EH (cell line): ENCODE measurements around the gene TMEM87A.
"Not testable (repeated sequence)": the region's sequence is repeated elsewhere in the genome, so short reads cannot be mapped to it uniquely, and the experiment has no call there.

ENCODE experiments used
- DNase-seq: peaks from one replicate; pipeline ENCODE4 v3.0.0-alpha.2; 2015; ENCODE audit warnings: low read depth

The TMEM87A gene

GRCh38 chr15:42270996-42271395 lies 2.2 kb downstream of the TMEM87A start:
- DNase-seq, result no peak

- peak; percentile 5 for DNase-seq
These were observed 2.7 kb downstream of the TMEM87A start for GRCh38 chr15:42270551-42270950.

- no peak for DNase-seq
These were observed 5.9 kb downstream of the TMEM87A start for GRCh38 chr15:42267286-42267685.

GRCh38 chr15:42264795-42265194 lies 8.4 kb downstream of the TMEM87A start:
- DNase-seq, result peak; percentile 65

GRCh38 chr15:42253300-42253699 lies 19.9 kb downstream of the TMEM87A start:
- DNase-seq, result no peak

- no peak for DNase-seq
These were observed 32.4 kb downstream of the TMEM87A start for GRCh38 chr15:42240823-42241222.

- DNase-seq, result peak; percentile 55
These were observed 33.6 kb downstream of the TMEM87A start for GRCh38 chr15:42239528-42240182.

- DNase-seq, result no peak
These were observed 40.1 kb downstream of the TMEM87A start for GRCh38 chr15:42233107-42233506.

- no peak for DNase-seq
These were observed 40.6 kb downstream of the TMEM87A start for GRCh38 chr15:42232606-42233005.

- DNase-seq, result no peak
These were observed 42.1 kb downstream of the TMEM87A start for GRCh38 chr15:42231088-42231487.

- not testable (repeated sequence) for DNase-seq
These were observed 44.3 kb downstream of the TMEM87A start for GRCh38 chr15:42228981-42229380.

- DNase-seq, result no peak
These were observed 45.2 kb downstream of the TMEM87A start for GRCh38 chr15:42228036-42228435.

- DNase-seq, result no peak
These were observed 46.6 kb downstream of the TMEM87A start for GRCh38 chr15:42226648-42227047.

GRCh38 chr15:42220216-42220615 lies 53.0 kb downstream of the TMEM87A start:
- DNase-seq, result no peak

- DNase-seq, result no peak
These were observed 54.2 kb downstream of the TMEM87A start for GRCh38 chr15:42218953-42219592.

GRCh38 chr15:42217568-42217967 lies 55.7 kb downstream of the TMEM87A start:
- DNase-seq, result no peak

GRCh38 chr15:42215913-42216829 lies 57.1 kb downstream of the TMEM87A start:
- peak; percentile 20 for DNase-seq

- no peak for DNase-seq
These were observed 58.6 kb downstream of the TMEM87A start for GRCh38 chr15:42214600-42214999.

GRCh38 chr15:42213511-42213910 lies 59.7 kb downstream of the TMEM87A start:
- DNase-seq, result no peak

GRCh38 chr15:42210696-42211095 lies 62.5 kb downstream of the TMEM87A start:
- no peak for DNase-seq

GRCh38 chr15:42207674-42208579 lies 65.3 kb downstream of the TMEM87A start, which contains the start of gene VPS39:
Gene VPS39, minus strand, starts transcription at chr15:42208304. Its CDS starts 151 bp downstream, at chr15:42208153.
- DNase-seq, result peak; percentile 88

GRCh38 chr15:42206406-42206805 lies 66.8 kb downstream of the TMEM87A start:
- DNase-seq, result no peak
